Activated T-helper 1 cell treated with anti-CD3 and anti-CD28 coated beads, Interleukin-2, amount 50 U/mL, for 16 hours (primary cell): ENCODE data around the gene MTHFD2L.

ENCODE experiments used
- DNase-seq, 2 donors: peaks; one replicate each; pipeline ENCODE4 v3.0.0-alpha.2; 2020; ENCODE audit warnings: low read depth in 1 of 2, low spot score in 1 of 2

Gene MTHFD2L

DNA sequence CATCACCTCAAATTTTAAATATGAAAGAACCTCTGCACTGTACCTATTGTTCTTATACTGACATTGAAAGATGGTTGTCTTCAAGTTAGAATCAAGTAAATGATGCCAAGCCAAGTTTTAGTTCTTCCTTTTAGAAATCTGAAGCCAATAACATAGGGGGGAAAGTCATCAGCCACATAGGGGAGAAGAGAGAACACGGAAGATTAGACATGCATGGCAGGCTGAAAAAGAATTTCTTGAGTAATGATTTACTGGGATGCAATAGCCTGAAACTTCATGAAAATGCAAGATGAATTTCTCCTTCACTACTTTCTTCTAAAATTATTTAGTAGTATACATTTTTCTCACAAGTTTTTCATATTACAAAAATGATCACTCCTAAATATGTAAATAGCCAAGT is 136.8 kb downstream of the MTHFD2L start:
- DNase-seq = no peak

DNA sequence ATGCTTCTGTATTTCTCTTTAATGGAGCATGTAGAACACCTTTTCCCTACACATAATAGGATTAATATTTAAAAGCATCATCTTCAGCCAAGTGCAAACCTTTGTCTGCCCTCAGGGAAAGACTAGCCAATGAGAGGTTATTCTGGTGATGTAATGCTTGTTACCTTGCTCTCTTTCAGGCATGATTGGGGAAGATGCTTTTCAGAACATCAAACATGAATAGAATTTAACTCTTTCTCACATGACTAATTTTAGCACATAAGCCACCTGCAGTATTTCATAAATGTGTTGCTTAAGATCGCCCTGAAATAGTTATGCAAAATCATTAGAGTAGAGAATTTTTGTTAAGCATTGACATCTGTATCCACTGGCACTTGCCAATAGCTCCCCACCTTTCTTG is 139.6 kb downstream of the MTHFD2L start:
- DNase-seq = no peak

GRCh38 chr4:74304095-74304625 is 146.2 kb downstream of the MTHFD2L start:
- DNase-seq = no peak

- no peak for DNase-seq
Observed at GRCh38 chr4:74305000-74305399, 147.1 kb downstream of the MTHFD2L start.

DNA sequence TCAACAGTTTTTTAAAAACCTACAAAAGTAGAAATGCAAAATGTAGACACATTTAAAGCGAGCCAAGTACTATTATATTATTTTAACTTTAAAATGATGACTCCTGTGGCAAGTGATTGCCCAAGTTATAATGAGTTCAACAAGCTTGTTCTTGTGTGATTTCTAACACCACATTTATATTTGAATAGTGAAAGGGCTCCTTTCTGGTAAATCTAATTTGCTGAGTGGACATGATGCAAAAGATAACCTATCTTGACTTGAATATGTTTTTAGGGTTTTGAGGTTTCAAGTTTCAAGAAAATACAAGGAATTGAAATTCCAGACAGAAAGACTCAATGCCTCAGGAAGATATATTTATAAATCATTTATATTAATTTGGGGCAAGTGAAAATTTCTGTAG is 149.3 kb downstream of the MTHFD2L start:
- no peak for DNase-seq

GRCh38 chr4:74308215-74308614 is 150.3 kb downstream of the MTHFD2L start, which contains the start of gene EPGN:
TSS of gene EPGN (plus strand) at chr4:74308470. CDS start at chr4:74308534, 64 bp downstream.
- DNase-seq = no peak

- no peak for DNase-seq
Observed at GRCh38 chr4:74309223-74309622, 151.3 kb downstream of the MTHFD2L start.

- DNase-seq = no peak
Observed at GRCh38 chr4:74311696-74312313, 153.9 kb downstream of the MTHFD2L start.

DNA sequence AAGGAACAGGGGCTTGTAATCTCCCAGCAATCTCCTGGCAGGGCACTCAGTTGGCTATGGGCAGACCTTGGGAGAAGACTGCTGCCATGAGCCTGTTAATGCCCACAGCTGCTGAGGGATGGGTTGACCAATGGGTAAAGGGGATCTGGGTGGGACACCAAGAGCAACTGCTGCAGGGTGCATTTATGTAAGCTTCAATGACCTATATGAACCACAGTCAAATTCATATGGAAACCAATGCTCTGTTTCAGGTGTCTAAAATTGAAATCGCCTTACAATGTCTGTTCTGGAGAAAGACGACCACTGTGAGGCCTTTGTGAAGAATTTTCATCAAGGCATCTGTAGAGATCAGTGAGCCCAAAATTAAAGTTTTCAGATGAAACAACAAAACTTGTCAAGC is 156.4 kb downstream of the MTHFD2L start:
- DNase-seq = no peak

DNA sequence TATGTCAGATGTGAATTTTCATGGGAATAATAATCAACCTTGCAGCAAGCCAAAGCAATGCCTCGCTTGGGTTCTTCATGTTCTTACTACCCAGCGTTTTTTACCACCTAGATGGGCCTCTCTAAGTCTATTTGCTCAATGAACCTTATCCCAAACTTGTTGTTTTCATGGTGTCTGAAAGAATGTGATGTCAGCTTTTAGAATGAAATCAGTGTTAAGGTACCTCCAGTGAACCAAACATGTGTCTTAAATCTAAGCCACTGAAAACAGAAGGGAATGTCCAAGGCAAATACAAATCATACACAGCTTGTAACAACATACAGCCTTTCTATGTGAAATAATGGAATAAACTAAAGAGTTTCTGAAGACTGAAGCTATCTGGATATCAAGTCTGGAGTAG is 157.0 kb downstream of the MTHFD2L start:
- no peak for DNase-seq

- DNase-seq = no peak
Observed at GRCh38 chr4:74315376-74315775, 157.5 kb downstream of the MTHFD2L start.

- DNase-seq = no peak
Observed at GRCh38 chr4:74316397-74316796, 158.5 kb downstream of the MTHFD2L start.

DNA sequence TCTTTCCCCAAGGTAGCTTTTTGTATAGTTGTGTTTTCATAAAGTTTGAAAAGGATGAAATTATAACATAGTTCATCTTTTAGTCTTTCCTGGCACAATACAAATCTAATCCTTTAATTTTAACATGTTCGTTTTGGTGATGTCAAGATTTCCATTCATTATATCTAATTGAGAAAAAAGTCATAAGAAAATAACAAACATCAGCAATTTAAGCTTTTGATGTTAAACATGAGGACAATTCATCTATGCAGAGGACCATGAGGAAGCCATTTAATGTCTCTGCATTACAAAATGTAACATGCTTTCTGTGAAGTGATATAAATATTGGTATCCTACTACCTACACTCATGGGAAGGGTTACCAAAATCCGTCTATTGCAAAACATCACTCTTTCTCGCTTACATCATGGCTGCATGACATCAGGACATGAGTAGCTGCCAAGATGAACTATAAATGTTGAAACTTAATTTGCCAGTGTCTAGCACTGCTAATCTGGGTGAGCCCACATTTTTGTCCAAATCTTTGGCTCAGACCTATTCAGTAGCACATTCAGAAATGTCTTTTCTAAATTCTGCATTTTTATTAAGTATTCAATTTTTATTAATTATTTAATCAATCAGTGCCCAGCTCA is 159.8 kb downstream of the MTHFD2L start:
- no peak for DNase-seq

DNA sequence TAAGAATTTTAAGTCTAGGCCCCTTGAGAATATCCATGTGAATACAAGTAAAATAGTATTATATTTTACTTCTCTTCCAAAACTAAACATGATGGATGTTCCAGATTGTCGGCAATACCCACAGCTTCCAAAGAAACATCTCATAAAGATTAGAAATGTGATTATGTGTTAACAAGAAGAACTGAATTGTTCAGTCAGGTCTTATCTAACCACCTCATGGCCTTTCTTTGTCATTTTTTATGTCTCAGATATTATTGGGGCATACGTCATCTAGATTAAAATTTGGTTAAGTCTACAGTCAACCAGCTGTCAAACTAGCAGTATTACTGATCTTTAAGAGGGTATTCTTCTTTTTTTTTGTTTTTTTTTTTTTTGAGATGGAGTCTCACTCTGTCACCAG is 160.4 kb downstream of the MTHFD2L start:
- DNase-seq = no peak

DNA sequence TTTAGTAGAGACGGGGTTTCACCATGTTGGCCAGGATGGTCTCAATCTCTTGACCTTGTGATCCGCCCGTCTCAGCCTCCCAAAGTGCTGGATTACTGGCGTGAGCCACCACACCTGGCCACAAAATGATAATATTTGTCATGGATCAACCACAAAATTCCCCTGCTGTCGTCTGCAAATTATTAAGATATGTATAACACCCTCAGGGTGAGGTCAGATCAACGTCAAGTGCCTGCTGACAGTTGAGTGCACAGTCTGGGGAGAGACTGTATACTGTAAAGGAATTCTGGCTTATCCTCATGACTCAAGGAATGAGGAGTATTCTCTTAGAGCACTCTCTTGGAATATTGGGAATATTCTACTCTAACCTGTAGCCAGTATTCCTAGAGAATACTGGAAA is 161.6 kb downstream of the MTHFD2L start:
- no peak for DNase-seq

DNA sequence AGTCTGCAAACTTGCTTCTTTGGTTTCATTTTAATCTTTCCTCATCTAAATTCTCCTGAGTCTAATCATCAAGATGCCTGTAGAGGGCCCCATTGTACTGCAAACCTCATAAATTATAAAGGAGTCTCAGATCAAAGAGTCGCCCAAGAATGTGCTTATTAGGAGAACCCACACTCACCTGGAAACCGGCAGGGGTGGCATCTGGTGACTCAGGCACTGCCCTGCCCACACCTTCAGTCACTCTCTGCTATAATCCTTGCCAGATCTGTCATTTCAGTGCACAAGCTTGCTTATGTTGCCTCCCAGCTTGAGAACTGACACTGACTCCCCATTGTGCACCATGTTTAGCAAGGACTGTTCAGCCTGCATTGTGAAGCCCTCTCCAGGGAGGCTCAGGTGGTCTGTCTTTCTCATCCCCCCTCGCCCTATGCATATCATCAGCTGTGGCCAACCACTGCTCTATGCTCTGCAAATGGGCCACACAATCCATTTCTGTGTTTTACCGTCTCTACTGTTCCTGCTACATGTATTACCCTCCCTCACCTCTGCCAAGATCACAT is 162.7 kb downstream of the MTHFD2L start:
- no peak for DNase-seq

DNA sequence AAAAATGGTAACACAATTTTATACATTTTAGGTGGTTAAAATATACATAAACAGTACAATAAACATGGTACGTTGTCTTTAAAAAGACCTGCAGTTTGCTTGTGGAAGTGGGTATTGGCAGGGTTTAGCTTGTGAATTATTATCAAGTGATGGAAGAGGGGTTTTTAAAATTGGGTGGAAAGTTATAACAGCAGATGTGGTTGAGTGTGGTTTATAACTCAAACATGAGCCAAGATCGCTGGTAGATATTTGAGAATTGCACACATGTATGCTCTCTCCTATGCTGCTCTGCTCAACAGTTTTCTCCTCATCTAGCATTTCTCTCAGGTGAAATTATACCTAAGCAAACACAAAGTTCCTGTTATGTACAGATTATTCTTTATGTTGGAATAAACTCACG is 164.4 kb downstream of the MTHFD2L start:
- no peak for DNase-seq

GRCh38 chr4:74323663-74324062 is 165.7 kb downstream of the MTHFD2L start:
- no peak for DNase-seq

DNA sequence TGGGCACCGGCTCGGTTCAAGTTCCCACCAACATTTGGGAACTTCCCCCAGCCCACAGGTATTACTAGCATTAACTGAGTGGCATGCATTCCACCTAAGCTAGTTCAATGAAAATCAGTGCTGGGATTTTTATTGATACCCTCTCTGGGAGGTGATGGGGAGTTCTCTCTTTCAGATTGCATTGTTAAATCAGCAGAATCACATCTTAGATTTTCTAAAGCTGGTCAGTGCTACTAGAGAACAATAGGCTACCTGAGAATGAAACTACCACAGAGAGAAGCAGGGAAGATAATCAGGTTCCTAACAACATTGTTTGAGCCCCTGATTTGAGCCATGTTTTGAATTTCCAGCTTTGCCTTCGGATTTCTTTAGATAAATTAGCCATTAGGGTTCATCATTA is 166.3 kb downstream of the MTHFD2L start:
- no peak for DNase-seq

DNA sequence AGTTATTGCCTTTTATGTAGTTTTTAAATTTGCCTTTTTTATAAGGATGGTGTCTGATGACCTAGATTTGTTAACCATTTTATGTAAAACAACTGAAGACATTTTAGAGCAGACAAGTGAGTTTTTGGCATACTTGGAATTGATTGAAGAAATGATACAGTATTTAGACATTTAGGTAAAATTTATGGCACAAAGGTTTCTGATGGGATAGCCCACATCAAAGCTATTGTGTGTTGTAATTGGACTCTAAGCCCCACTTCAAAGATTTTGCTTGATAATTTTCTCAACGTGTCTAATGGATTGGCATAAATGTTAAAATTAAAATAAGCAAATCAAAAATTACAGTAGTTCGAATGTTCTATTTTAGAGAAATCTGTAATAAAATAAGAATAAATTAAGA is 168.0 kb downstream of the MTHFD2L start:
- no peak for DNase-seq

DNA sequence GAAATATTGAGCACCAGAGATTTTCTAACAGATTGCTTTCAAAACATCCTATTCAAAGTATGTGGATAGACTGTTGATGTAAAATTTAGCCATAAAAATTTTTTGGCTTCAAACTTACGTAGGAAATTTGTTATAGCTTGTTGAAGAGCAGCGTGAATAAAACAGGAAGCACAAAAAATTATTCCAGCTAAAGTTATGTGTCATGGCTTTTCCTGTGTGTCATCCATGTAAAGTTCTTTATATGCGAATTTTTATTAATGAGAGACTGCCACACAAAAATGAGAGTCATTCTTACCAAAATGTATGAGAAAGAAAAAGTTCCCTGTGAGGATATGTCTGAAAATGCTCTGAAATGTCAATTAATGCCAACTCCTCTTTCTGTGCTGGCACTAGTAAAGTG is 169.8 kb downstream of the MTHFD2L start:
- no peak for DNase-seq

- no peak for DNase-seq
Observed at GRCh38 chr4:74328501-74328900, 170.6 kb downstream of the MTHFD2L start.

DNA sequence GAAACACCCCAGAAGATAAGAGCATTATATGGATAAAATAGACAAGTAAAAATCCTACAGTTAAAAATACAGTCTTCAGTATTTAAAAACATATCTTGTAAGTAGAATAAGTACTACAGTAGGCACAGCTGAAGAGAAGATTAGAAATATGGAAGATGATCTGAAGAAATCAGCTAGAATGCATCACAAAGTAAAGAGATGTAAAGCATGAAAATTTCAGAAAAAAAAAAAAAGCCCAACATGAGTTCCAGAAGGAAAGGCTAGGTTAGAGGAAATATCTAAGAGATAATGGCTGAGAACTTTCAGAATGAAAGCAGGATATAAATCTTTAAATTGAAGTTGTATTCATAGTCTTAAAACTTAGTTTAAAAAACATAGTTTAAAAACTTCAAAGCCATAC is 171.4 kb downstream of the MTHFD2L start:
- DNase-seq = no peak
